OCI-LY3 (cell line): ENCODE measurements around the gene DYRK3.

ENCODE experiments used
- H2AFZ ChIP-seq: fragments of 200-600, 300-600 bp; shearing (Covaris generic); 2 replicates; pipeline ENCODE4 v1.6.0; 2014; ENCODE audit warnings: antibody characterized with exemption, low read depth, low read length
- H3K27ac ChIP-seq: fragments of 200-600, 300-600 bp; sonication (generic); 2 replicates; pipeline ENCODE4 v1.5.1; 2014; ENCODE audit warnings: mild to moderate bottlenecking, low read length, moderate library complexity, mixed read lengths
- H3K27me3 ChIP-seq: fragments of 200-600, 300-600 bp; sonication (generic); 2 replicates; pipeline ENCODE4 v1.6.1; 2014; ENCODE audit warnings: low read depth, low read length, mixed read lengths
- H3K36me3 ChIP-seq: fragments of 200-600, 300-600 bp; sonication (generic); replicated peaks from 2 replicates; pipeline ENCODE3; 2014; ENCODE audit warnings: low read depth, low read length, mixed read lengths
- H3K4me1 ChIP-seq: fragments of 300-600, 200-600 bp; sonication (generic); 2 replicates; pipeline ENCODE4 v1.6.1; 2014; ENCODE audit warnings: low read length, mixed read lengths
- H3K4me2 ChIP-seq: fragments of 200-600, 300-600 bp; sonication (generic); 2 replicates; pipeline ENCODE4 v1.6.1; 2014; ENCODE audit warnings: low read length, mixed read lengths
- H3K4me3 ChIP-seq: fragments of 300-600, 200-600 bp; sonication (generic); 2 replicates; pipeline ENCODE4 v1.5.1; 2014; ENCODE audit warnings: antibody characterized with exemption, mild to moderate bottlenecking, low read length, moderate library complexity
- H3K79me2 ChIP-seq: fragments of 300-600, 200-600 bp; shearing (Covaris generic); 2 replicates; pipeline ENCODE4 v1.6.1; 2014; ENCODE audit warnings: mild to moderate bottlenecking, low read length, mixed read lengths
- H3K9ac ChIP-seq: fragments of 300-600, 200-600 bp; shearing (Covaris generic); 2 replicates; pipeline ENCODE4 v1.6.0; 2014; ENCODE audit warnings: mild to moderate bottlenecking, low read length, moderate library complexity
- H3K9me3 ChIP-seq: fragments of 200-600, 300-600 bp; shearing (Covaris generic); 2 replicates; pipeline ENCODE4 v1.6.1; 2014; ENCODE audit warnings: low read length, mixed read lengths; ENCODE audit not compliant: insufficient read depth
- H4K20me1 ChIP-seq: fragments of 200-600, 300-600 bp; sonication (generic); 2 replicates; pipeline ENCODE4 v1.6.1; 2016; ENCODE audit warnings: low read length, mixed read lengths; ENCODE audit not compliant: insufficient read depth
- CTCF ChIP-seq: fragments of 200-600, 300-600 bp; sonication (generic); IDR thresholded peaks from 2 replicates; pipeline ENCODE4 v1.5.1; 2014; ENCODE audit warnings: antibody characterized with exemption, low read length, low read depth
- EZH2phosphoT487 ChIP-seq: fragments of 200-600 bp; shearing (Covaris generic); IDR thresholded peaks from 2 replicates; pipeline ENCODE4 v1.6.1; 2018; ENCODE audit warnings: antibody characterized with exemption, mixed run types, low read depth

Gene DYRK3

DNA sequence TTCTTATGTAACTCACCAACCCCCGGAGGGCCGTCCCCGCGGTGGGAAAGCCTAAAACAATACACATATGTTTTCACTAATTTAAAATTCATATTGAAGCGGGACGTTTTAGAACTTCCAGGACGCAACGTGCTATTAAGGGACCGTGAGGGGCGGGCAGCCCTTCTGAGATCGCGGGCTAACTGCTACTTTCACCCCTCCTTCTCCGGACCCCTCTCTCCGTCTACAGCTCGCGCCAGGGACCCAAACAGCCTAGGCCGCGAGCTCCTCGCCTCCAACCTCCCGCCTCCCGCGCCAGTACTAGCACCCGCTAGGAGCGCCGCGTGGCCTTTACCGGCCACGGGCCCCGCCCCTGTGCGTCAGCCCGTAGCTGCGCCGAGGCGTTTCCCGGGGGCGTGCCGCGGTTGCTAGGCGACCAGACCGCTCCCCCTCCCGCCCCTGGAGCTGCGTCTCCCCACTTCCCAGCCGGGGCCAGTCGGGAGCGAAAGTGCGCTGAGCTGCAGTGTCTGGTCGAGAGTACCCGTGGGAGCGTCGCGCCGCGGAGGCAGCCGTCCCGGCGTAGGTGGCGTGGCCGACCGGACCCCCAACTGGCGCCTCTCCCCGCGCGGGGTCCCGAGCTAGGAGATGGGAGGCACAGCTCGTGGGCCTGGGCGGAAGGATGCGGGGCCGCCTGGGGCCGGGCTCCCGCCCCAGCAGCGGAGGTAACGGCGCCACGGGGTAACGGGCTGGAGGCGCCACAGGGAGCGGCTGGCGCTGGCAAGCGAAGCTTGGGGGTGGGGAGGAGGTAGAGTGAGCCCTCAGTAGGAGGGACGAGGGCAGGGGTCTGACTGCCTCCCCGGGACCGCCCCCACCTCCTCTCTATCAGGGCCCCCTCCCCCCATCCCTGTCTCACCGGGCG, at the start of gene DYRK3:
Gene DYRK3, plus strand, starts transcription at position 457 of the 898 bp plus-strand sequence. Its CDS starts 168 bp downstream, at position 625.
- H3K27me3 ChIP-seq = peaks cover 23% of the 10 kb centered on the region
- H3K4me3 ChIP-seq = peak within 1 kb of the TSS; percentile 84
- H3K9ac ChIP-seq = peak within 1 kb of the TSS; percentile 70
- no peak for TF ChIP-seq EZH2phosphoT487
- H3K4me1 ChIP-seq = peaks cover 26% of the 10 kb centered on the region
- H3K36me3 ChIP-seq = no peaks in the 10 kb centered on the region
- peak within 1 kb of the TSS; percentile 74 for H2AFZ ChIP-seq
- no peaks in the 10 kb centered on the region for H3K9me3 ChIP-seq
- H3K27ac ChIP-seq = peak within 1 kb of the TSS; percentile 17; the same call in 1 of the 2 replicates
- peak within 1 kb of the TSS; percentile 92 for H3K4me2 ChIP-seq
- H3K79me2 ChIP-seq = no peaks in the 10 kb centered on the region
- no peaks in the 10 kb centered on the region for H4K20me1 ChIP-seq

- H4K20me1 ChIP-seq = peaks cover 28% of the 10 kb centered on the region
- no peak overlapping the region for H2AFZ ChIP-seq
- TF ChIP-seq CTCF = no peak
- no peak for TF ChIP-seq EZH2phosphoT487
- peaks cover 20% of the 10 kb centered on the region for H3K4me1 ChIP-seq
- H3K4me3 ChIP-seq = no peak overlapping the region
- no peaks in the 10 kb centered on the region for H3K27me3 ChIP-seq
- no peak overlapping the region for H3K27ac ChIP-seq
- H3K9me3 ChIP-seq = no peaks in the 10 kb centered on the region
- no peak overlapping the region for H3K4me2 ChIP-seq
- peaks cover 12% of the 10 kb centered on the region for H3K79me2 ChIP-seq
- no peak overlapping the region for H3K9ac ChIP-seq
- peaks cover 86% of the 10 kb centered on the region for H3K36me3 ChIP-seq
These were observed 48.6 kb upstream of the DYRK3 start for GRCh38 chr1:206586501-206587445.

- Histone ChIP-seq H4K20me1 (peaks cover 16% of the 10 kb centered on the region; the same call in 1 of the 2 replicates), H3K79me2 (peaks cover under 1% of the 10 kb centered on the region; the same call in 1 of the 2 replicates), H3K27ac (no peak overlapping the region), H3K36me3 (peaks cover 83% of the 10 kb centered on the region), H2AFZ (no peak overlapping the region), H3K4me3 (no peak overlapping the region), H3K27me3 (no peaks in the 10 kb centered on the region), H3K4me1 (peaks cover 12% of the 10 kb centered on the region), H3K4me2 (no peak overlapping the region), H3K9me3 (no peaks in the 10 kb centered on the region), H3K9ac (no peak overlapping the region)
- TF ChIP-seq EZH2phosphoT487 = no peak
- no peak for TF ChIP-seq CTCF
These were observed 47.4 kb upstream of the DYRK3 start for GRCh38 chr1:206587904-206588303.

DNA sequence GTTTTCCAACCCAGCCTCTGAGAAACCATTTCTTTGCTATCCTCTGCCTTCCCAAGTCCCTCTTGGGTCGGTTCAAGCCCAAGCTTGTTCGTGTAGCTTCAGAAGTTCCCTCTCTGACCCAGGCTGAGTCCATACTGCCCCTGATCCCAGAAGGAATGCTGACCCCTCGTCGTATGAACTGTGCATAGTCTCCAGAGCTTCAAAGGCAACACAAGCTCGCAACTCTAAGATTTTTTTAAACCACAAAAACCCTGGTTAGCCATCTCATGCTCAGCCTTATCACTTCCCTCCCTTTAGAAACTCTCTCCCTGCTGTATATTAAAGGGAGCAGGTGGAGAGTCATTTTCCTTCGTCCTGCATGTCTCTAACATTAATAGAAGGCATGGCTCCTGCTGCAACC, 46.8 kb upstream of the DYRK3 start:
- Histone ChIP-seq H3K4me2 (no peak overlapping the region), H3K9me3 (no peaks in the 10 kb centered on the region), H3K36me3 (peaks cover 82% of the 10 kb centered on the region), H2AFZ (no peak overlapping the region), H3K79me2 (no peaks in the 10 kb centered on the region), H3K4me3 (no peak overlapping the region), H3K4me1 (peaks cover 7% of the 10 kb centered on the region), H3K9ac (no peak overlapping the region), H3K27me3 (no peaks in the 10 kb centered on the region), H4K20me1 (peaks cover 11% of the 10 kb centered on the region; the same call in 1 of the 2 replicates), H3K27ac (no peak overlapping the region)
- TF ChIP-seq CTCF = no peak
- no peak for TF ChIP-seq EZH2phosphoT487
